GM19328 (cell line): ENCODE results near the gene AGBL3.
"Not testable (repeated sequence)": the region's sequence is repeated elsewhere in the genome, so short reads cannot be mapped to it uniquely, and the experiment has no call there.

Experiments
- ATAC-seq: cut with Tn5 transposase; IDR thresholded peaks from one replicate; pipeline ENCODE4 v1.9.1; 2021; ENCODE audit warnings: mild to moderate bottlenecking, moderate library complexity; ENCODE audit not compliant: unreplicated experiment

The AGBL3 gene

DNA sequence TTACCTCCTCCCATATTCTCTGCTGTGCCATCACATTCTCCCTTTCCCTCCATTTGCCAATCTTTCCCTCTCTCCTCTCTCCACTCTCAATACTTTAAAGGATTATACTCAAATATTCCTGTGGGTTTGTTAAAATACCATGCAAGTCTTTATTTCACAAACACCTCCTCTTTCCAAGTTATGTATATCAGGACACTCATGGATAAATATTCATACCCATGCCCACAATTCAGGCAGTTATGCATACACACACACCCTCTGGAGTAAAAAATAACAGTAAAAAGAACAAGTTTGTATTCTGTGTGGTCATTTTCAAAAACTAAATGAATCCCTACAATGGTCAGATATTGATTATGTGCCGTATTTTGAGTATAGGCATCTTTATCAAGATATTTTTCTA lies 88.2 kb downstream of the AGBL3 start:
- ATAC-seq = no peak

DNA sequence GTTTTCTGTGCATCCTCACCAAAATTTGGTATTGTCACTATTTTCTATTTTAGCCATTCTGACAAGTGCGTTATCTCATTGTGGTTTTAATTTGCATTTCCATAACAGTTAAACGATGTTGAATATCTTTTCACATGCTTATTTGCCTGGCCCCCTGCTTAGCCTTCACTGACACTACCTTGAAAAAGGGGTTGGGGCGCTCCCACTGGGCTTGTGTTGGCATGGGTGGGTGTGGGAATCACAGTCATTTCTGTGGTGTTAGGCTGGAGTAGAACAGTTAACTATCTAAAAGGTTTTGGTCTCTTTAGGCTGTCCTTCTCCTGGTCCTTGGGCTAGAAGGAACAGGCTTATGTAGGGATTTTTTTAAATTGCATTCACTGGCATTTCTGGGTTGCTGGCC lies 89.4 kb downstream of the AGBL3 start:
- ATAC-seq = no peak

DNA sequence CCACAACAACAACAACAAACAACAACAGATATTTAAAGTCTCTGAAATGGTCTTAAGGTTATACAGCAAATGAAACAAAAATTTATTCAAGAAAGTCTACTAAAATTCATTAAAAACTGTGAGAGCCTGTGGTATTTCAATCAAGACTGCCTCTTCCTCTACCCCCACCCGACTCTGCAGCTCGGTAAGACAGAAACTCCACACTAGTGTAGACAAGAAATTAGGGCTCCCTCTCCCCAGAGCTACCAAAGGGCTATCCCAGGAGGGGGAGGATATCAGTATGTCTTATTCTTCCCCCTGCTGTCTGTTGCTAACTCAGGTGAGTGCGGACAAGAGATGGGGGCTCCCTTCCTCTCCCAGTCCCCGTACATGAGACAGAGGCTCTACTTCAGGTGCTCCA lies 90.6 kb downstream of the AGBL3 start:
- no peak for ATAC-seq

DNA sequence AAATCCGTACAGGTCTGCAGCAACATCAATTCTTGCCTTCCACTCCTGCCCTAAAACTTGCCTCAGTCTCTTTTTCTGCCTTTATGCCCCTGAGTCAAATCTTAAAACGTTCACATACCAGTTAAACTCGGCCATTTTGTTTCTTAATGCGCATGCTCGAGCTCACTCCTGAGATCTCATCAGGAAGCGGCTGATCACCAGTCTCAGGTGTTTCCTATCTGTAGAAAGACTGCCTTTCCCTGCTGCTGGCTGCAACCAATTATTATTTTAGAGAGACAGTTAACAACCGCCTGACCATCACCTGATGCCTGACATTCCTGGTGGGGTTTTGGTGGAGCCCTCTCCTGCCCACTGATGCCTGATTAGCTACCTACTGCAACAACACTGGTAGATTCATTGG lies 91.3 kb downstream of the AGBL3 start:
- no peak for ATAC-seq

DNA sequence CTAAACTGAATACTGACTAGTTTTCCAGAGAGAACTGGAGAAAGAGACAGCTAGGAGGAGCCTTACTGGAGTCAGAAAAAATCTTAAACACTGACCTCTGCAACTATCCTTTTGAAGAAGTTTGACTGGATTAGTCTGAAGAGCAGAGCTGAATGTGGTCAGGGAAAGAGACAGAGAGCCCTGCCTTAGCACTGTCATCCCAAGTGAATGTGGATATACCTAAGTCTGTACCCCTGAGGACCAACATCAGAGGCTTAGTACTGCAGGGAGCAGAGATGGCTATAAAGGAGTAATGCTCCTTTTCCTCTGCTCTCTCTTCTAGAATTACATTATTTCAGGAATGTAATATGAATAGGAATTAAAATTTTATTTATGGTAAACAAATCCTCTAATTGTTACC lies 91.7 kb downstream of the AGBL3 start:
- no peak for ATAC-seq

DNA sequence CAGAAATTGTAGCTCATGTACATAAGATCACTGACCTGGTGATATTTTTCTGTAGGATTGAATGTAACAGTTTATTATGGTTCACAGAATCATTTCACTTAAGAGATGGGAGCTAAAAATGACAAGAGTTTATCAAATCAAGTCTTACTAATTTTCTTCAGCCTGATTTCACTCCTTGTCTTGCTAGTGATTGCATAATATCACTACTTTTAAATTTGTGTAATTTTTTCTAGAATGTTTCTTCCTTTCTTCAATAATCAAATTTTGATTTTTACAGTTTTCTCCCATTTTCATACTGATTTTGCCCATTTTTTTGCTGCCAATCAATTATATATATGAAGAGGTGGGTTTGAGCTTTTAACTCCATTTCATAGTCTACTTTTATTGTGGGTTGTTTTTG lies 92.8 kb downstream of the AGBL3 start:
- ATAC-seq = no peak

DNA sequence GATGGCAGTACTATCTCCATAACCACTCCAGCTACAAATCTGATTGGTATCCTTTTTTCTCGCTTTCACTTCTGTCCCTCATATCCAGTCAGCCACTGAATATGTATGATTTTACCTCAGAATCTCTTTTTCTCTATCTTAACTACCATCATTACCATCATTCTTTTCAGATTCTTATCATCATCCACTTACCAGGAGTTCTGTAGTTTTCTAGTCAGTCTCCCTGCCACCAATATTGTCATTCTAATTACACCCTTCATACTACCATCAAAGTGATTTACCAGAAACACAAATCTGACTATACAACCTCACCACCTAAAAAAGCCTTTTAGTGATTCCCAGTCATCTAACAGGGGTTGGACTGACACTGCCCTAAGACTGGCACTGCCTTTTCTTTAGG lies 96.7 kb downstream of the AGBL3 start:
- ATAC-seq = no peak

DNA sequence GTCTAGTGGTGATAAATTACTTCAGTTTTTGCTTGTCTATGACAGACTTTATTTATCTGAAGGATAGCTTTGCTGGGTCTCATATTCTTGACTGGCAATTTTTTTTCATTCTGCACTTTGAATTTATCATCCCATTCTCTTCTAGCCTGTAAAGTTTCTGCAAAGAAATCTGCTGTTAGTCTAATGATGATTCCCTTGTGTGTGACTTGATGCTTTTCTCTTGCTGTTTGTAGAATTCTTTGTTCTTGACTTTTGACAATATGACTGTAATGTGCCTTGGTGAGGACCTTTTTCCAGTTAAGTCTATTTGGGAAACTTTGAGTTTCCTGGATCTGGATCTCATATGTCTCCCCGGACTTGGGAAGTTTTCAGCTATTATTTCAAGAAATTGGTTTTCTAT lies 102.3 kb downstream of the AGBL3 start:
- ATAC-seq = no peak

DNA sequence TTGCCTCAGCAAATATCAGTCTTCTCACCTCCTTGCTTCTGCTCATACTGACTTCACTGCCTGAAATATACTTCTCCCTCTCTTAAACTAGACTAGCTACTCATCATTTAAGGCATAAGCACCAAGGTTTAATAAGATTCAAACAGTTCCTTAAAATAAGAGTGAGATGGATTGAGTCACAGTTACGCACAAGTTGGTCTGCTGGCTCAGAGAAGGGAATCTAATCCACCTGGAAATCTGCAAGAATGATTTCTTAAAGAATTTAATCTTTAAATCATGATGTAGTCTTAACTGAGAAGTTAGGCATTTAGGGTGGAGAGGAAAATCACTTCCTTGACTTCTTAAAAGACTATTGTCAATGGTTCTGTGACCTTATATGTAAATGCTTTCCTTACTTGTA lies 105.4 kb downstream of the AGBL3 start:
- ATAC-seq = no peak

DNA sequence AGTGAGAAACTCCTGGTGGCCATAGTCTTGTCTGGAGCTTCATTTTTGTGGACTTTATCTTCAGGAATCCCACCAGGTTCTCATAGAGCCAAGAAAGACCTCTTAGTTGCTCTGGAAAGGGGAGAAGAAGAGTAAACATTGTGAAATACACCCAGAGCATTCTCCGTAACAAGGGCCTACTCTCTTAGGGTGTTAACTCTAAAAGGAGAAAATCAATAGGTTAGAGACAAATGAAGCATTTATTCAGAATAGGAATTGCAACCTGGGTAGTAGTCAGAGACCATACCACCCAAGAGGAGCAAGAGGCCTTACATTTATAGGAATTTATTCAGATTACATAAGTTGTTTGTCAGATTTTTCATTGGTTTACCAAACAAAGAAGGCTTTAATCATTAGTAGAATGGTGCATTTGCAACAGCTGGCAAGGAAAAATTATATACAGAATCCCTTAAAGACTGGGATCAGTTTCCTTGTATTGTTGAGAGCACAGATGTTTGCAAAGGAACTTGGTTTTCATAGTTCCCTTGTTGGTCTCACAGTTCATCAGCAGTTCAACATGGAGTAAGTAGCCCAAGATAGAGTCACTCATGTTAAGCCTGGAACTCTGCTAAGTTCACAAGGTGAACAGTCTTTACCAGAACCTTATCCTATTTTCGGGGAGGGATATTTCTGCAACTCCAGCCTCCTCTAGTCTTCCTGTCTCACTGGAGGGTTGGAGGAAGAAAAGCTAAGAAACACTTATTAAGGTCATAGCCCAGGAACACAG lies 108.3 kb downstream of the AGBL3 start:
- no peak for ATAC-seq

DNA sequence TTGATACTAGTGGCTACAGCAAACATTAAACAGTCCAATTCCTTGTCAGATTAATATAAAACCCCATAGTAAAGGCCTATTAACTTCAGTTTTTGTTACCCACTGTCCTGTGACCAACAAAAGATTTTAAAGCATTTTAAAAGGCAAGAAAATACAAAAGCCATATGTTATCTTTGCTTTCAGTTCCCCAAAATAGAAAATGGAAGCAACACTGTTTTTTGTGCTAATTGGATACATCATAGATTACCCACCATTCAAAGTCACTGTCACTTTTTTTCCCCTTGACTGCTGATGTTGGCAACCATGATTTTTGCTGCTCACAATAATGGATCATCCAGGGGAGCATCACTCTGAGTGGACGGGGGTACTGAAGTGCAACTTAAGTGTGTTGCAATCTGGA lies 109.1 kb downstream of the AGBL3 start:
- ATAC-seq = no peak

DNA sequence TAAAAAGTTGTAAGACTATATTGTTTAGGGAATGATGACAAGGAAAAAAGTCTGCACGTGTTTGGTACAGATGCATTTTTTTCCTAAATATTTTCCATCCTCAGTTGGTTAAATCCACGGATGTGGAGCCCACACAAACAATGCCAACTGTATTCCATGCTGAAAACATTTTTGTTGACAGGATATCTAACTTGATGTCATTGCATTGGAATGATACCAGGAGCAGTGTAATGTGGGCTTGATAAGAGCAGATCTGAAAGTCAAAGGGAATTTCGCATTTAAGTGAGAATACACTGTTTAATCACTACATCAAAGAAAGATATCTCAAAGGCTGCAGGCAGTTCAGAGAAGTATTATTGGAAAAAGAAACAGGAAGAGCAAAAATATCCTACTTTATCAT lies 112.1 kb downstream of the AGBL3 start:
- ATAC-seq = no peak

DNA sequence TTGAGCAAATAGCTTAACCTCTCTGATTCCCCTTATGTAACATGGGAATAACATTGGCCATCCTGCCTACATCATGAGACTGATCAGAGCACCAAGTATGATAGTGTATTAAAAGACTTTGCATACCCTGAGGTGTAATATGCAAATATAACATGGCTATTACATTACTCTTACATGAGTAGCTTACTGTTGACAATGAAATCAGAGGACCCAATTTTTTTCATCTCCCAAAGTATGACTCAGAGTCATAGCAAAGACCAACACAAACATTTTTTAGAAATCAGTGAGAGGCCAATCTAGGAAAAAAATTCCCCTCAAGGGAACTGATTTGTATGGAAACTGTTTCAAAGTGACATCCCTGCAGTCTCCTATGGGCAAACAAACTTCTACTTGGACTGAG lies 114.5 kb downstream of the AGBL3 start:
- ATAC-seq = no peak

DNA sequence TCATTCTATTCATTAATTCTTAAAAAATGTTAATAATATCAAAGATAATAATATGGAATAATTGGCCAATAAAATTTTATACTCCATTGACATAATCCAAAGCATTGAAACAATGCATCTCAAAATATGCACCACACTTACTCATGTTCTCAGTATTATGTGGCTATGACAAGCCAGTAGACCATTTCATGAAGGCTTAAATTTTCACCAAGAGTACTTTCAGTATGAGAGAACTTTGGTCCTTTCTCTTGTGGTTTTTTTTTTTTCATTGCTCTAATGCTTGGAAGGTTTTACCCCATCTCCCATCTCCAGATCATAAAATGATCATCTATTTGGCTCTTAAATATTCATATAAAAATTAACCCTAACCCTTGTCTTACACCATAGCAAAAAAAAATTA lies 116.1 kb downstream of the AGBL3 start:
- ATAC-seq = peak; percentile 69

DNA sequence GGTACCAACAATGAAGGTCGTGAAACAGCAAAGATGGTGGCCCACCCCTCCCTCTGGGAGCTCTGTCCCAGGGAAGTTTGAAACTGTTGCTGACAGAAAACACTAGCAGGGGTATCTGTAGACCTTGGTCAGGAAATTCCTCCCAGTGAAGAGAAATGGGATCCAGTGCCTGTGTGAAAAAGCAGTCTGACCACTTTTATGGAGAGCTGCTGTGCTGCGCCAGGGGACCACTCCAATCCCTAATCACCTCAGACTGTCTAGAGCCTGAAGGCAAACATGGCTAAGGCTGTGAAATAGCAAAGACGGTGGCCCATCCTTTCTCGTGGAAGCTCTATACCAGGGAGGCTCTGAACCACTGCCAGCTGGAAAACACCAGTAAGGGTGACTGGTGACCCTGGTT lies 123.3 kb downstream of the AGBL3 start:
- no peak for ATAC-seq

DNA sequence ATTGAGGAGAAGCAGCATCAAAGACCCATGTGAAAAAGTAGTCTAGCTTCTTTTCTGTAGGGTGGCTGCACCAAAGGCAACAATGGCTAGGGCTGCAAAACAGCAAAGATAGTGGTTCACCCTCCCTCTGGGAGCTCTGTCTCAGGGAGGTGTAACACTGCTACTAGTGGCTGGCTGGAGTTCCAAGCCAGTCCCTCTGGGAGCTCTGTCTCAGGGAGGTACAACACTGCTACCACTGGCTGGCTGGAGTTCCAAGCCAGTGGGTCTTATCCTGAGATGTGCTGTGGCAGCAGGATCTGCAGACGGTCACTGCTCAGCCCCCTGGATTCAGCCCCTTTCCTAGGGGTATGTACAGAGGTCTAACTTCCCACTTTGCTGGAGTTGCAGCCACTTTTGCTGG lies 123.7 kb downstream of the AGBL3 start:
- ATAC-seq = no peak

DNA sequence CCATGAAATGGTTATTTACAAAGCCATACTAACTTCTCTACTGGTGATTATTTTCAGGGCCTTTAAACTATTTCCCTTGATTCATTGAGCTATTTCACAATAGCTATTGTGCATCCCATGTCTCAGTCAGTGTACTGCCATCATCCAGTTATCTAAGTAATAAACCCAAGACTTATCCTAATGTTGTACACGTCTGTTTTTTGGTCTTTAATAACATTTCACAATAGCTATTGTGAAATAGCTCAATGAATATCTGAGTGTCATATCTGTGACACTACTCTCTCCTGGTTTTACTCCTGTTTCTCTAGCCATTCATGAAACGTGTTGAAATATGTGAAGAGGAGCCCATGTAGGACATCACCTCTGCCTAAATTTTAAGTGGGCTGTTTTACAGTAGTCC lies 125.1 kb downstream of the AGBL3 start:
- ATAC-seq = no peak

DNA sequence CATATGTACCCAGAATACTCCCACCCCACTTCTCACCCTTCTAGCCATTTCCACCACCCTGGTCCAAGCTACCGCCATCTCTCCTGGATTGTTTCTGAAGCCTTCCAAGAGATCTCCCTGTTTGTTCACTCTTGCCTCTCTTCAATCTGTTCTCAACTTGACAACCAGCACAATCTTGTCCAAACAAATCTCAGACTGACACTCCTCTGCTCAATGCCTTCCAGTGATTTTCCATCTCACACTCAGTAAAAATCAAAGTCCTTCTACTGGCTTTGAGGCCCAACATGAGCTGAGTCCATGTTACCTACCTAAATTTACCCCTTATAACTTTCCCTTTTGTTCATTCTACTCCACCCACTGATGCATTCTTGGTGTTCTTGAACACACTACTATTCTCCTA lies 128.3 kb downstream of the AGBL3 start:
- no peak for ATAC-seq

DNA sequence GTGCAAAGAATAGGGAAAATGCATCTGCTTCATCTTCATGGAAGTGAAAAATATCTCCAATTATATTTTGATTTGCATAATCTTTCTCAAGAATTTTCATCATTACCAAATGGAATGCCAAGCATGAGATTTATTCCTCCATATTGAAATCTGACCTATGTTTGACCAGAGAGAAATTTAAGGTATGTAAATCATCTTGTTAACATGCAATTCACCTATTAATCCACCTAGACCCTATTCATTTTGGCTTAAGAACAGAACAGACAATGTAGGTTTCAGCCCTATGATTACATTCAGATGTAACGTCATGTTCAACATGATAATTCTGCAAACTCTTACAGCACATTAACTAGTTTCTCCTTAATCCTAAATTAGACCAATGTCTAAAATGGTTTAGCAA lies 130.8 kb downstream of the AGBL3 start:
- ATAC-seq = no peak

DNA sequence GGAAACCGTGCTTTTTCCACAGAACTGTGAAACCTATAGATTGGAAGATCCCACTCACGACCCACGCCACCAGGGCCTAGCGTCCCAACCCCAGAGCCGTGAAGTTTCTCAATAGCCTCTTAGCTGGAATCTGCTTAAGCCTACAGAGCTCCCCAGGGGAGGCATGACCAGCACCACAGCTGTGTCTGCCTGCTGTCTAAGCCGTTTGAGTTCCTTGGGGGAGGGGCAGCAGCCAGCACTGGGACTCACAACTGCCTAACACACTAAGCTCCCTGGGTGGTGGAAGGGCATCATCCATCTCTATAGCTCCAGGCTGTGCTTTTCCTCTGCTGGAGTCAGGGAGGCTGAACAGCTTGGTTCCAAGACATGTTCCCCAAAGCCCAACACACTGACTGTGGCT lies 135.6 kb downstream of the AGBL3 start:
- no peak for ATAC-seq

DNA sequence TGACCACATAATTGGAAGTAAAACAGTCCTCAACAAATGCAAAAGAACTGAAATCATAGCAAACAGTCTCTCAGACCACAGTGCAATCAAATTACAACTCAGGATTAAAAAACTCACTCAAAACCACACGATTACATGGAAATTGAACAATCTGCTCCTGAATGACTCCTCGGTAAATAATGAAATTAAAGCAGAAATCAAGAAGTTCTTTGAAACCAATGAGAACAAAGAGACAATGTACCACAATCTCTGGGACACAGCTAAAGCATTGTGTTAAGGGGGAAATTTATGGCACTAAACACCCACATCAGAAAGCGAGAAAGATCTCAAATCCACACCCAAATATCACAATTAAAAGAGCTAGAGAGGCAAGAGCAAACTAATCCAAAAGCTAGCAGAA lies 138.3 kb downstream of the AGBL3 start:
- ATAC-seq = not testable (repeated sequence)

DNA sequence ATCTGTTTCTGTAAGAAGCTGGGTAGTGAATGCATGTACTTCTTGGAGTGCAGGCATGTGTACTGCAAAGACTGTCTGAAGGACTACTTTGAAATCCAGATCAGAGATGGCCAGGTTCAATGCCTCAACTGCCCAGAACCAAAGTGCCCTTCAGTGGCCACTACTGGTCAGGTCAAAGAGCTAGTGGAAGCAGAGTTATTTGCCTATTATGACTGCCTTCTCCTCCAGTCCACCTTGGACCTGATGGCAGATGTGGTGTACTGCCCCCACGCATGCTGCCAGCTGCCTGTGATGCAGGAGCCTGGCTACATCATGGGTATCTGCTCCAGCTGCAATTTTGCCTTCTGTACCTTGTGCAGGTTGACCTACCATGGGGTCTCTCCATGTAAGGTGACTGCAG lies 142.6 kb downstream of the AGBL3 start:
- ATAC-seq = no peak

DNA sequence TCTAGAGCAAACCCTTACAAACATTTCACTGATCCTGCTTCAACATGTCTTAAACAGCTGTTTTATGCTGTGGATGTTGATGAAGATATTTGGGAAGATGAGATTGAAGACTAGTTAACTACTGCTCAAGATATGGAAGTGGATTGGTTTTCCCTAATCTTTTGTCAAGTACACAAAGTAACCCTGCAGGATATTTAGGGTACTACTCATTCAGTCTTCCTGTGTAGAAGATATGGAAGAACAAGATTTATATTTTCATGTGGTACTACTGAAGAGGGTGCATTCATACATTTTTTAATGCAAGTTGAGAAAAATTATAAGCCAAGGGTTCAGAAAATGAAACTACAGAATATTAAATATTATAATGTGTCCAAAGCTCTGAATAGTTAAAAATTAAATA lies 143.3 kb downstream of the AGBL3 start:
- ATAC-seq = no peak
